Retinal pigment epithelial cell (primary cell): ENCODE measurements around the gene GMEB2.
"Not testable (repeated sequence)": the region's sequence is repeated elsewhere in the genome, so short reads cannot be mapped to it uniquely, and the experiment has no call there.

Source experiments
- DNase-seq: peaks from one replicate; pipeline ENCODE4 v3.0.0-alpha.2; 2010; ENCODE audit warnings: low read depth
- H3K4me3 ChIP-seq: 2 replicates; pipeline ENCODE4 v1.5.1; 2011; ENCODE audit warnings: mild to moderate bottlenecking, low read length, control low read depth, moderate library complexity
- CTCF ChIP-seq: conservative IDR thresholded peaks from 2 replicates; pipeline ENCODE4 v1.5.1; 2011; ENCODE audit warnings: low read depth, low read length, control low read depth, inconsistent platforms

GMEB2 gene

DNA sequence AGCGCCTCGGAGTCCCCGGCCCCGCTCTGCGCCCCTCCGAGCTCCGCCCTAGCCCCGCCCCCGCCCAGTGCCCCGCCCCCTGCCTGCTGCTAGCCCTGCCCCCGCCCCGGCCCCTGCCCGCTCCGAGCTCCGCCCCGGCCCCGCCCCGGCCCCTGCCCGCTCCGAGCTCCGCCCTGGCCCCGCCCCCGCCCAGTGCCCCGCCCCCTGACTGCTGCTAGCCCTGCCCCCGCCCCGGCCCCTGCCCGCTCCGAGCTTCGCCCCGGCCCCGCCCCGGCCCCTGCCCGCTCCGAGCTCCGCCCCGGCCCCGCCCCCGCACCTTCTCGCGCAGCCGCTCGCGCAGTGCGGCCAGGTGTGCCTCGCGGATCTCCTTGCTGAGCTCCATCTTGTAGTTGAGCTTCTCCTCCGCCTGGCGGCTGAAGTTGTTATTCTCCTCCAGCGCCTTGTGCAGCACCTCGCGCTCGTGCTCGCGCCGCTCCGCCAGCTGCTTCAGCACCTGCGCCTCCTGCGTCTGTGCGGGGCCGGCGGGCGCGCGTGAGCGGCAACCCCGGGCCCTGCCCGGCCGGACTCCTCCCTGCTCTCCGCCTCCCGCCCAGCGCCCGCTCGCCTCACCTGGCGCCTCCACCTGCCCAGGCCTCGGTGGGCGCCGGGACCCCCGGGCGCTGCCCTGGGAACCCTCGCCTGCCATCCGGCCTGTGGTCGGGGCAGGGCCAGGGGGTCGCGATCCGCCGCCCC lies 15.1 kb upstream of the GMEB2 start:
- peak; percentile 44 for TF ChIP-seq CTCF
- peak overlapping the region; percentile 42 for H3K4me3 ChIP-seq
- DNase-seq = peak; percentile 48

- peak overlapping the region; percentile 42 for H3K4me3 ChIP-seq
- DNase-seq = no peak
- TF ChIP-seq CTCF = no peak
Observed at GRCh38 chr20:63641146-63641791, 14.4 kb upstream of the GMEB2 start.

- DNase-seq, H3K4me3 ChIP-seq: not testable (repeated sequence)
Observed at GRCh38 chr20:63640686-63641085, 13.8 kb upstream of the GMEB2 start.

DNA sequence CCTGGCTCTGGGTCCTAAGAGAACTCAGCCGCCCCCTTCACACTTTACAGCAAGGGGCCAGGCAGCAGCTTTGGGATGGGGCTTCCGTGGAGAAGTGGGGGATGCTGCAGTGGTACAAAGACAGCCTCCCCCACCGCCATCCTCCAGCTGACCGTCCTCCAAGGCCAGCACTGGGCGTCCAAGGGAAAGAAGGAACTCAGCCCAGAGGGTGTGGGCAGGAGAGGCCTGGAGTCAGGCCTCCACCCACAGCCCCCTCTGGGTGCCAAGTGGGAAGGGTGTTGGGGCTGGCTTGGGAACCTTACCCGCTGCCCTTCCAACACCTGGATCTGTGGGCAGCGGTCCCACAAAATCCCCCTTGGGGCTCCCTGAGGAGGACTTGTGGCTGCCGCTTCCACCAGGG lies 13.2 kb upstream of the GMEB2 start:
- DNase-seq = no peak
- H3K4me3 ChIP-seq = no peak overlapping the region
- no peak for TF ChIP-seq CTCF

DNA sequence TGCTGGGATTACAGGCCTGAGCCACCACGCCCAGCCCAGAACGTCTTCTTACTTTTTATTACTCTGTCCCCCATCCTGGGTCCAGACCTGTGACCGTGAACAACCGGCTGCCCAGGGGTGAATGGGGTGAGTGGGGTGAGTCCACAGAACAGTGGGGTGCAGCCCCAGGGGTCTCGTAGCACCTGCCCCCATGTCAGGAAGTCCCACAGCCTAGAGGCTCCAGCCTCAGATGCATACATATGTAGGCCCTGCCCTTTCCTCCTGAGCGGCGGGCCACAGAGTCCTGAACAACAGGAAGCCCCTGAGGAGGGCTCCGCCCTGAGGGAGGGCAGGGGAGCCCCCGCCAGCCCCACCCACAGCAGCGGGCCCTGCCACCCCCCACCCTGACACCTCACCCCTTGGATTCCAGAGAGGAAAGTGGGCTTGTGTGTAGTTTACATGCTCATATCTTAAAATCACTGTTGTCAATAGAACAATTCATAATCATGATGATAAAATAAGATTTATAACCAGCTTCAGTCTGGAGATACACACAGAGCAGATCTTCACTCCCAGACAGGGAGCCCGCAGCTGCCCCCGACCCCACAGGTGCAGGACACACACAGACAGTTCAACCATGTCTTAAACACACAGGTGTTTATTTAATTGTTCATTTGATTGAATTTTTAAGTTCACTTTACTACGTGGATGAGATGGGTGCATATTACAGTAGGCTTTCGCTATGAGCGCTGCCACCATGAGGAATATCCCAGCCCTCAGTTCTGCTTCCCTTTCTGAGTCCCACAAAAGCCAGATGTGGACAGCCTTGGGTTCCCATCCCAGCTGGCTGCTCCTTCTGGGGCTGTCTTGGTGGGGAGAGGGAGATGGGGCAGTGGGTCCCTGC lies 12.4 kb upstream of the GMEB2 start:
- H3K4me3 ChIP-seq = no peak overlapping the region
- TF ChIP-seq CTCF = no peak
- no peak for DNase-seq

- no peak for TF ChIP-seq CTCF
- DNase-seq = no peak
- no peak overlapping the region for H3K4me3 ChIP-seq
Observed at GRCh38 chr20:63636752-63637628, 10.1 kb upstream of the GMEB2 start.
